Left ventricle myocardium inferior (tissue), 1 donor: ENCODE results near the gene TIAM2. TPM values are rescaled to one million over a fixed set of nuclear protein-coding genes. Genes with fewer than 3 reads are reported as not detected.

Source experiments
- DNase-seq: peaks from one replicate; pipeline ENCODE4 v3.0.0-alpha.2; 2020
- H3K27ac ChIP-seq: fragments of 200-600 bp; replicated peaks from 2 replicates; pipeline ENCODE4 v1.8.0; 2021
- H3K27me3 ChIP-seq: fragments of 200-600 bp; 2 replicates; pipeline ENCODE4 v1.8.0; 2021; ENCODE audit warnings: low read depth
- H3K36me3 ChIP-seq: fragments of 200-600 bp; 2 replicates; pipeline ENCODE4 v1.8.0; 2021
- H3K4me1 ChIP-seq: fragments of 200-600 bp; 2 replicates; pipeline ENCODE4 v1.8.0; 2021
- H3K4me3 ChIP-seq: fragments of 200-600 bp; 2 replicates; pipeline ENCODE4 v1.8.0; 2021; ENCODE audit warnings: mild to moderate bottlenecking, moderate library complexity
- H3K9me3 ChIP-seq: fragments of 200-600 bp; replicated peaks from 2 replicates; pipeline ENCODE4 v1.8.0; 2021
- CTCF ChIP-seq: fragments of 200-600 bp; IDR thresholded peaks from 2 replicates; pipeline ENCODE4 v1.8.0; 2021; ENCODE audit warnings: antibody characterized with exemption, mild to moderate bottlenecking, borderline replicate concordance
- intact Hi-C: fragments of 100-400 bp; cut with micrococcal nuclease; formaldehyde crosslinking; loops from one replicate; pipeline ENCODE4 v1.11.0; 2022
- total RNA-seq: library from RNA; stranded (reverse); fragmentation: NEBNext Ultra II Directional; extraction: Animal tissue kit (Norgen Biotek cat#: 25700); gene quantifications from one replicate; pipeline ENCODE4 v1.2.1, GENCODE V29; 2021
- donor health status: DM: no; HTN: yes; CAD: no; lungs with severe emphysema.

TIAM2 gene
- total RNA-seq, 1 donor from 2014 or later, result 12.0 TPM

GRCh38 chr6:155188707-155189496 is 193.8 kb downstream of the TIAM2 start:
- intact Hi-C loops, result no loop called here
- Histone ChIP-seq H3K9me3 (no peaks in the 10 kb centered on the region), H3K4me3 (no peak overlapping the region), H3K36me3 (no peaks in the 10 kb centered on the region), H3K27me3 (no peaks in the 10 kb centered on the region), H3K27ac (peak overlapping the region; percentile 30), H3K4me1 (peaks cover 33% of the 10 kb centered on the region)
- DNase-seq, result no peak
- TF ChIP-seq CTCF, result no peak

- intact Hi-C loops, result no loop called here
- no peaks in the 10 kb centered on the region for H3K27me3 ChIP-seq
- H3K9me3 ChIP-seq, result no peaks in the 10 kb centered on the region
- H3K36me3 ChIP-seq, result no peaks in the 10 kb centered on the region
- H3K27ac ChIP-seq, result no peak overlapping the region
- DNase-seq, result no peak
- no peak for TF ChIP-seq CTCF
- H3K4me1 ChIP-seq, result peaks cover 33% of the 10 kb centered on the region
- no peak overlapping the region for H3K4me3 ChIP-seq
Measured at GRCh38 chr6:155190677-155191076, 195.6 kb downstream of the TIAM2 start.

- no peak overlapping the region for H3K27ac ChIP-seq
- TF ChIP-seq CTCF, result no peak
- H3K4me1 ChIP-seq, result peaks cover 12% of the 10 kb centered on the region
- DNase-seq, result no peak
- intact Hi-C loops, result no loop called here
- no peaks in the 10 kb centered on the region for H3K27me3 ChIP-seq
- H3K9me3 ChIP-seq, result no peaks in the 10 kb centered on the region
- no peaks in the 10 kb centered on the region for H3K36me3 ChIP-seq
- no peak overlapping the region for H3K4me3 ChIP-seq
Measured at GRCh38 chr6:155193526-155193925, 198.4 kb downstream of the TIAM2 start.

- Histone ChIP-seq H3K4me1 (peaks cover 4% of the 10 kb centered on the region), H3K27ac (no peak overlapping the region), H3K4me3 (no peak overlapping the region), H3K9me3 (no peaks in the 10 kb centered on the region), H3K27me3 (no peaks in the 10 kb centered on the region), H3K36me3 (no peaks in the 10 kb centered on the region)
- no peak for DNase-seq
- intact Hi-C loops, result no loop called here
- no peak for TF ChIP-seq CTCF
Measured at GRCh38 chr6:155194399-155194798, 199.3 kb downstream of the TIAM2 start.

- TF ChIP-seq CTCF, result no peak
- no peak for DNase-seq
- H3K36me3 ChIP-seq, result no peaks in the 10 kb centered on the region
Measured at GRCh38 chr6:155195903-155196302, 200.8 kb downstream of the TIAM2 start.

More at GRCh38 chr6:155195903-155196302, 200.8 kb downstream of the TIAM2 start:
- H3K9me3 ChIP-seq, result no peaks in the 10 kb centered on the region
- no peak overlapping the region for H3K27ac ChIP-seq
- H3K4me1 ChIP-seq, result no peaks in the 10 kb centered on the region
- no peak overlapping the region for H3K4me3 ChIP-seq
- no peaks in the 10 kb centered on the region for H3K27me3 ChIP-seq
- intact Hi-C loops, result no loop called here
